DMS53 treated with DMSO at 0.1 percent for 48 hours (cell line): ENCODE data around the gene PHIP.
"Not testable (repeated sequence)": the region's sequence is repeated elsewhere in the genome, so short reads cannot be mapped to it uniquely, and the experiment has no call there.

Source experiments
- DNase-seq: peaks from one replicate; lab custom pipeline; 2025; ENCODE audit not compliant: unreplicated experiment; lab: John Stamatoyannopoulos, UW

Gene PHIP

GRCh38 chr6:79078075-79078969 lies at the start of gene PHIP:
Gene PHIP, minus strand, starts transcription at chr6:79078254. Its CDS starts 186 bp downstream, at chr6:79078068.
- DNase-seq, result peak; percentile 75

DNA sequence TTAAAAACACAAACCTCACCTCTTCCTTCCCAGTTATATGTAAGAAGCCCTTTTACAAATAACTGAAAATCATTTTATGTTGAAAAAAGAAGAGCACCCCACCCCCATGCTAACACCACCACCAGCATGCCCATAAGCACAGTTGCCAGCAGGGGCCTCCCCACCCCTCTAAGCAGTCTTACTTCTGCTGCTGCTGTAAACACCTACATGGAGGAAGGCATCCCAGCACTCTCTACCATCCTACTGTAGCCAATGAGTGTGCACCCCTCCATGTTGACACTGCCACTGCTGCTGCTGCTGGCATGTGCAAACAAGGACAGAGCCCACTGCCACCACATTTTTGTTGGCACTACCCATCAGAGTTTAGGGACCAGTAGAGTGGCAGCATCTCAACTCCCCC lies 49.6 kb upstream of the PHIP start:
- DNase-seq, result no peak

DNA sequence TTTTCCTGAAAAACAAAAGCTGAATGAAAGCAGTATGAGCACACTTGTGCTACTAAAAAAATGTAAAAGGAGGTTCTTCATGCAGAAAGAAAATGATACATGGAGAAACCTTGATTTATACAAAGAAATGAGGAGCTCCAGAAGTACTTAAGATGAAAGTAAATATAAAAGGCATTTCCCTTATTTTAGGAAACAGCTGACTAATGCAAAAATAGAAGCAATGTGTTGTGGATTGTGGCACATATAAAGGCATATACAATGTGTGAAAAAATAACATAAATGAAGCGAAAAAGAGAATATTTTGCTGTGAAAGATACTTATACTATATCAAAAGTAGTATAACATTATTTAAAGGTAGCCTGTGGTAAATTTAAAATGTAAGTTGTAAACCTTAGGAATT lies 41.2 kb upstream of the PHIP start:
- DNase-seq, result no peak

GRCh38 chr6:79117752-79118151 lies 39.7 kb upstream of the PHIP start:
- no peak for DNase-seq

GRCh38 chr6:79115553-79116182 lies 37.6 kb upstream of the PHIP start:
- no peak for DNase-seq

DNA sequence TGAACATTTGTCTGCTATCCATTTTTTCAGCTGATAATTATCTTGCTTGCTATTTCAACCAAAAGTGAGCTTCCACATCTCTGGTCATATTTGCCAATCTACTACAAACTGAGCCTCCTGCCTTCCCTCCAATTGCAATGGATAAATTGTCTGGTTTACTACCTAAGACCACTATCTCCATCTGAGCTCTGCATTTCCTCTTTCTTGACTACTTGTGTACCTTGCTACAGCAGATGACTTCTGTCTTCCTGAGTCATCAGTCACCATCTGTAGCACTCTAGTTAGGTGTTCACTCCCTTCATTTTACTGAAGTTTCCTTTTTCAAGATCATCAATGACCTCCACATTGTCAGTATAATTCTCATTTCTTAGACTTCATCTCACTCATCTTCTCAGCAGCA lies 33.5 kb upstream of the PHIP start:
- no peak for DNase-seq

DNA sequence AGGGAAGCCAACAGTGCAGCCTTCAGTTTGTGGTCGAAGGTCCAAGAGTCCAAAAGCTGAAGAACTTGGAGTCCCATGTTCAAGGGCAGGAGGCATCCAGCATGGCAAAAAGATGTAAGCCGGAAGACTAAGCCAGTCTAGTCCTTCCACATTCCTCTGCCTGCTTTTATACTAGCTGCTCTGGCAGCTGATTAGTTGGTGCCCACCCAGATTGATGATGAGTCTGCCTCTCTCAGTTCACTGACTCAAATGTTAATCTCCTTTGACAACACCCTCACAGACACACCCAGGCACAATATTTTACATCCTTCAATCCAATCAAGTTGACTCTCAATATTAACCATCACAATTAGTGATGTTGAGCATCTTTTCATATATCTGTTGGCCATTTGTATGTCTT lies 23.1 kb upstream of the PHIP start:
- DNase-seq, result no peak

- DNase-seq, result no peak
Observed at GRCh38 chr6:79100304-79100703, 22.2 kb upstream of the PHIP start.

- DNase-seq, result no peak
Observed at GRCh38 chr6:79094938-79095337, 16.9 kb upstream of the PHIP start.

- DNase-seq, result not testable (repeated sequence)
Observed at GRCh38 chr6:79091801-79092200, 13.7 kb upstream of the PHIP start.

- DNase-seq, result no peak
Observed at GRCh38 chr6:79089552-79090404, 11.7 kb upstream of the PHIP start.

DNA sequence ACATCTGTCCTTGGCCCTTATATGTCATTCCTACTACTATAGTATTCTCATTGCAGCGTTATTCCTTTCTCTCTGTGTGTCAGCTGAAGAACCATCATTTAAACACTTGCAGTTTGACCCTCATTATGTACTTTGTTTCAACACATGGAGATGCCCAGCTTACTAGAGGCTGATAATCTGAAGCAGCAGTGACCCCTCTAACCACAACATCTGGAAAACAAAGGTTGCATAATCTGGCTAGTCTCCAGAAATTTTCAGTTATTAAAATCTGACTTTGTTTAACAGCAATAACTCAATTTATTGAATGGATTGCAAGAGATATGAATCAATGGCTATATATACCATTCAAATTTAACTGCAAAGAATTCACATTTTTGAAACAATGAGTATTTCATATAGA lies 6.6 kb upstream of the PHIP start:
- no peak for DNase-seq

DNA sequence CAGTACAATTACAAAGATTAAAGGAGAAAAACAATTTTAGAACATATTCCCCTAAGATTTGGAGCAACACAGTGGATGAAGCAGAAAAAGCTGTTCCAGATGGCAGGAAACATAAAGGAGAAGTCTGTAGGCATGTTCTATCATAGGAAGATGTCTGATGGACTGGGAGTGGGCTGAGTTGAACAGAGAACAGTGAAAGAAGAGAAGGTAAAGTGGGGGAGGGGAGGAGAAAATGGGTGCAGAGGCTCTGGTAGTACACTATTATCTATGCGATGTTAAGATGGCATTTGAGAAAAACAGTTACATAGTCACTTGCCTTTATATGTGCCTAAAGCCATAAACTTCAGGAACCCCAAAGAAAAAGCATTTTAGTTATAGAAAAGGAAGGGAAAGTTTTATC lies 4.2 kb upstream of the PHIP start:
- no peak for DNase-seq

DNA sequence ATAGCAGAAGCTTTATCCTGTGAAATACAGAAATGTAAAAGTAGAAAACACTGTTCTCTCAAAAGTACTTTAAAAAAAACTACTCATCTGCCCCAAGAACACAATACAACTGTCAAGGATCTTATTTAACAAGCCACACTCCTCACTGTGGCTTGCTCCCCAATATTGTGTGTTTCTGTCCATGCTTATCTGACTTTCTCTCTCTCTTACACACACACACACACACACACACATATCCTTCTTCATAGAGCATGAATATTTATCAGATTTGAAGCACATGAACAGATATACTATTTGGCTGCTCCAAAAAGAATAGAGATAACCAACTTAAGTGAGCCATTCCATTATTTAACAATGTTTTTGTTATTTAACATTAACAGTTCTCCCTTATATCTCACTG lies 3.6 kb upstream of the PHIP start:
- DNase-seq, result no peak

GRCh38 chr6:79079561-79080041 lies 1.5 kb upstream of the PHIP start:
- DNase-seq, result peak; percentile 15

DNA sequence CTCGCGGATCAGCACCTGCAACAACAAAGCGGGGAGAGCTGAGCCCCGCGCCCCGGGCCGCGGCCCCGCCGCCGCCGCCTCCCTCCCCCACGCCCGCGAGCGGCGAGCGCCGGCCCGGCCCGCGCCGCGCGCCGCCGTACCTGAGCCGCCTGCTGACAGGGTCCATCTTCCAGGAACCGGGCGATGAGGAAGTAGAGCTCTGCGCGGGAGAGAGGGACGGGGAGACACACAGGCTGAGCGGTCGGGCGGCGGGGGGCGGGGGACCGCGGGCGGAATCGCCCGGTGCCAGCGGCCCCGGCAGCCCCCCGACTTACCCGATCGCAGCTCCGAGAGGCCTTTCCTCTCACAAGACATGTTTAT lies 359 bp downstream of the PHIP start:
- DNase-seq, result no peak

GRCh38 chr6:79076782-79077641 lies 1.0 kb downstream of the PHIP start:
- peak; percentile 88 for DNase-seq

GRCh38 chr6:79076160-79076559 lies 1.9 kb downstream of the PHIP start:
- no peak for DNase-seq

DNA sequence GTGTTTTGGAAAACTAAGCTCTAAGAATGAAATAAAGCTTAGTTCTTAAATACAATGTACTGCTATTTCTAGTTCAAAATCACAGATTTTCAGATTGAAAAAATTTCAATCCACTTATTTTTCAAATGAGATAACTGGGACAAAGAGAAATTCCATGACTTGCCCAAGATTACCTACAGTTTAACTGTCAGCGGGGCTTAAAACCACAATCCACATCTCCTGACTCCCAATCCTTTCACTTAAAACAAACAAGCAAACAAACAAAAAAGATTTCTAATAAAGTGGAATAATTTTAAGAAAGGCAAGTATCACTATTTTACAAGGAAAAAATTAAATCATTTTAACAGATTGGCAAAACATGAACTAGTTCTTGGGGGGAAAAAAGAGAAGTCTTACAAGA lies 4.2 kb downstream of the PHIP start:
- no peak for DNase-seq

DNA sequence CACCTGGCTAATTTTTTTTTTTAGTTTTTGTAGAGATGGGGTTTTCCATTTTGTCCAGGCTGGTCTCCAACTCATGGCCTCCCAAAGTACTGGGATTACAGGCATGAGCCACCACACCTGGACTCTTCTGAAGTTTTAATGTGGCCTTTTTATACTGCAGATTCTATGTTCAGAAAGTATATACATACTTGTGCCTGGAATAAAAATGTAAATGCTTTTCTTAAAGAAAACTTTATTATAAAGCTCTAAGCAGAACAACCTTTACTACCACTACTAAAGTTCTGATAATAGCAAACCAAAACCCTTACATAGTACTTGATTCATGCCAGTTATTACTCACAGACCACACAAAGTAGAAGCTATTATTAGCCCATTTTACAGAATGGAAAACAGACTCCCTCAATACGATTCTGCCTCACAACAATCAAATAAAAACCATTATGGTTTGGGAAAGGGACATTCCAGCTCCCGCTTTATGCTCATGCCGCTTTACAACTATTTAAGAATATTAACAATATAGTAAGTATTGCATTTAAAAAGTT lies 5.3 kb downstream of the PHIP start:
- no peak for DNase-seq
